RWPE1 (cell line): ENCODE measurements around the gene LAMA2.

Experiments
- CTCF ChIA-PET: fragments of 350-600 bp; sonication (Branson Sonifier 250); formaldehyde crosslinking; extraction: SDS; loops from one replicate; lab custom pipeline; 2021; lab: Yijun Ruan, JAX
- POLR2A ChIA-PET: fragments of 400-600 bp; formaldehyde crosslinking; extraction: SDS; loops from one replicate; lab custom pipeline; 2020; ENCODE audit warnings: antibody characterized with exemption; ENCODE audit not compliant: low non-redundant PET; lab: Yijun Ruan, JAX
- DNase-seq: peaks from one replicate; pipeline ENCODE4 v3.0.0; 2012; ENCODE audit warnings: low spot score
- H3K27ac ChIP-seq: fragments of 450-650 bp; 2 replicates; pipeline ENCODE4 v1.5.1; 2017
- TF ChIP-seq, protein P1 (sequence below): fragments of 450-650 bp; conservative IDR thresholded peaks from 2 replicates; pipeline ENCODE4 v1.5.1; 2017; ENCODE audit warnings: low read depth, mild to moderate bottlenecking

Gene LAMA2

DNA sequence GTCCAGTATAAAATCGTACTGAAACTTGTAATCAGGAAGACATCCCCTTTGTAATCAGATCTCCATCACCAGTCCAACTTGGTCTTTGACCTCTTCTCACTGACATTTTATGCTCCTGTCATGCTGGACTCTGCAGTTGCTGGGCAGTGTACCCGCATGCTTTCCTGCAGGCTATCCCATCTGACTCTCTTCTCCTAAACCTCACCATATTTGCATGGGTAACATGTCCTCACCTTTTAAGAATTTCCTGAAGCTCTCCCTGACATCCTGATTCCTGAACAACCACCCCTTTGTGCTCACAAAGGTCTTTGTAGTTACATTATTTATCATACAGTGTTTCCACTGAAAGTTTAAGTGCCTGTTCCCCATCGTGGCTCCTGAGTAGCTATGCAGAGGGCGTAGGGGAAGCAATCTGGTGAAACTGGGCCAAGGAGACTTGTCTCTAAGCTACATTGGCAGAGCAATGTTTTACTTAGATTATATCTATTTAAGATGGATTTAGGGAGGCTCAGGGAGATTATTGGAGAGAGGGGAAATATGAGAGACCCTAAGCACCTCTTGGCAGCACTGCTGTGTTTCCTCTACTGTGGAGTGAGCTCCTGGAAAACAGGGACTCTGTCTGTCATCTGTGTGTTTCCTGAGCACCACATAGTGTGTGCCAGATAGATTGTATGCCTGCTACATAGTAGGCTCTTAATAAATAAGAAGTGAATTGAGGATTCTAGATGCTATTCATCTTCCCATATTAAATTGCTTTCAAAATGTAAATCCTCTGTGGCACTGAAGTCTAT lies 124.0 kb downstream of the LAMA2 start:
- CTCF ChIA-PET, result no interaction called here
- no peak for DNase-seq
- TF ChIP-seq, protein P1, sequence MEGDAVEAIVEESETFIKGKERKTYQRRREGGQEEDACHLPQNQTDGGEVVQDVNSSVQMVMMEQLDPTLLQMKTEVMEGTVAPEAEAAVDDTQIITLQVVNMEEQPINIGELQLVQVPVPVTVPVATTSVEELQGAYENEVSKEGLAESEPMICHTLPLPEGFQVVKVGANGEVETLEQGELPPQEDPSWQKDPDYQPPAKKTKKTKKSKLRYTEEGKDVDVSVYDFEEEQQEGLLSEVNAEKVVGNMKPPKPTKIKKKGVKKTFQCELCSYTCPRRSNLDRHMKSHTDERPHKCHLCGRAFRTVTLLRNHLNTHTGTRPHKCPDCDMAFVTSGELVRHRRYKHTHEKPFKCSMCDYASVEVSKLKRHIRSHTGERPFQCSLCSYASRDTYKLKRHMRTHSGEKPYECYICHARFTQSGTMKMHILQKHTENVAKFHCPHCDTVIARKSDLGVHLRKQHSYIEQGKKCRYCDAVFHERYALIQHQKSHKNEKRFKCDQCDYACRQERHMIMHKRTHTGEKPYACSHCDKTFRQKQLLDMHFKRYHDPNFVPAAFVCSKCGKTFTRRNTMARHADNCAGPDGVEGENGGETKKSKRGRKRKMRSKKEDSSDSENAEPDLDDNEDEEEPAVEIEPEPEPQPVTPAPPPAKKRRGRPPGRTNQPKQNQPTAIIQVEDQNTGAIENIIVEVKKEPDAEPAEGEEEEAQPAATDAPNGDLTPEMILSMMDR, result no peak
- POLR2A ChIA-PET, result no interaction called here
- H3K27ac ChIP-seq, result no peak overlapping the region

DNA sequence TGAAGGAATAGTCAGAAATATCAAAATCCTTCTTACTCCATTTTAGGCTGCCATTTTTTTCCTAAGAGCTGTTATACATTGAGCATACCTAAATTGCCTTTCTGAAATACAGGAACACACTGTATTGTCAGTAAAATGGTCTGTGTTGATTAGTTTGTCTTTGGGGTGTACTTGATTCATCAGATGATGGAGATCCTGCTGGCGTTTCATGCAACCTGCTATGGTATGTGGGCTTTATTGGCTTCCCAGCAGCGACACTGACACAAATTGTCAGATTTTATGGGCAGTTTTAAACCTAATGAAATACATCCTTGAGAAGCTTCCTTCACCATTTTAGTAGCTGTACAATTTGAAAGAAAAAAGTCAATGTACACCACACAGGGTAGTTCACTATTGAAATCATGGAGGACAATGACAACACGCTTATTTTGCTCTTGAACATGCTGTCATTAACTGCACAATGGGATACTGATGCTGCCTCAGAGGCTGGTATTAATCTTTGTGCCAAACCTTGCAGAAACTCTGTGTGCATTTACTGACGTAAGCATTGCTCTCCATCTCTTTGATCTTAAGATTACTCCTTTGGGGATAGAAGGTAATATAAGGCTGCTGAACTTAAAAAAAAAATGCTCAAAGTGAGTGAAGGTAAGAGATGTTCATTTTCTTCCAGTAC lies 124.9 kb downstream of the LAMA2 start:
- DNase-seq, result no peak
- ChIA-PET CTCF (no interaction called here), POLR2A (no interaction called here)
- H3K27ac ChIP-seq, result no peak overlapping the region
- TF ChIP-seq, protein P1, result no peak

DNA sequence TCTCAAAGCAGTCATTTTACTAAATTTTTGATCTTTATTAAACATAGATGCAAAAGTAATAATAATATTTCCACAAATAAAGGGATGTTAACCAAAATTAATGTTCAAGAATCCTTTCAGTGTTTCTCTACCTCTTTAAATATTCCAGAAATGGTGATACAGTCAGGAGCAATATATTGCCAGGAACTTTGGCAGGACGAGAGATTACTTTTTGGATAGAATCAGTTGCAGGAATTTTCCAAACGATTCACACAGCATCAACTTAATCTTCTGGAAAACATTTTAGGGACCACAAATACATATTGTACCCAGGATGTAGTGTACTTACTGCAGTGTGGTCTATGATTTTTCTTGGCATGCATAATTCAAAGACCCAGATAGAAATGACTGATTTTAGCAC lies 125.7 kb downstream of the LAMA2 start:
- TF ChIP-seq, protein P1, result no peak
- POLR2A ChIA-PET, result no interaction called here
- DNase-seq, result no peak
- CTCF ChIA-PET, result no interaction called here
- H3K27ac ChIP-seq, result no peak overlapping the region

DNA sequence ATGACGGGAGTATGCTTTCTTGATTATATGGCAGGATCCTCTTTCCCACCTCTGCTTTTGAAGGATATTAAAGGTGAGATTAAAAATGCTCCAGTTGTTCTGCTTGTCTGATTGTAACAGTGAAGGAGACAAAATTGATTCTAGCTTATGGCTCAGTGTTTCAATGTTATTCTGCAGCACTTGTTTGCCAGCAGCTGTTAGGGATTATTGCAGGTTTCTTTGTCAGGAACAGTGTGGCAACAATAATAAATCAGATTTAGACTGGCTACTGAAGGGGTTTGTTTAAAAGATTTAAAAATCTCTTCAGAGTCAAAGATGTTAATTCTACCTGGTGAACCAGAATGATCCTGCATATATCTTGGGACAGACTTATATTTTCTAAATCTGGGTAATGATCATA lies 126.9 kb downstream of the LAMA2 start:
- ChIA-PET CTCF (no interaction called here), POLR2A (no interaction called here)
- H3K27ac ChIP-seq, result no peak overlapping the region
- TF ChIP-seq, protein P1, result no peak
- no peak for DNase-seq

DNA sequence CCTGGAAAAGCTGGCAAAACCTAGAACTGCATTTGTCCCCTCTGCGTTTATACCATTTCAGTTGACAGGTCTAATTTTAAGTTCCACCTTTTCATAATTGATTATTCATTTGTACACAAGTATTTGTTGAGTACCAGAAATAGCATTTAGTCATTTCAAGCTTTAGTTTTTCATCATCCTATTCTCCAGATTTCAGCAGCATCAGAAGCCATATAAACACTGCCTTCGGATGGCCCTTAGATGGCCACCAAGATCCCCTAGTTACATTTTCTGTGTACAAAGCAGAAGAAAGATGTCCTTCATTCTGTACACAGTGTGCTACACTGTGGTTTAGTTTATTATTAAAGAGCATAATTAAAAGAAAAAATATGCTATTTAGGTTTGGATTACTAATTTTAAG lies 131.4 kb downstream of the LAMA2 start:
- DNase-seq, result no peak
- no peak overlapping the region for H3K27ac ChIP-seq
- ChIA-PET CTCF (no interaction called here), POLR2A (no interaction called here)
- TF ChIP-seq, protein P1, result no peak

DNA sequence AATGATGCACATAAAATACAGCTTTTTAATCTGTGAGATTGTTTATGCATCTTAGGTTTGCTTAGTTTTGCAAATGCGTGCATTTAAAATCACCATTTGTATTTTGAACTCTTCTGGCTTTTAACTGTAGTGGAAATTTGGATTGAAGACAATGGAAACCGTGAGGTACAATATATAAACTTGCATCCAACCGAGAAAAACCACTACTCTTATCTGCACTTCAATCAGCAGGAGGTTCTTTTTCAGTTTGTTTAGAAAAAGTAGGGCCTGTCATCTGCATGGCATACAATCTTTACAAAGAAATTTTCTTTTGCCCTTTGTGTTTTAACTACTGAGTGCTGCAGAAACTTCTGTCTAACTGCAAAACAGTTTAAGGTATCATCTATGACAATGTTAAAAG lies 132.8 kb downstream of the LAMA2 start:
- no peak for DNase-seq
- TF ChIP-seq, protein P1, result no peak
- ChIA-PET POLR2A (no interaction called here), CTCF (no interaction called here)
- no peak overlapping the region for H3K27ac ChIP-seq
